Epithelial cell of esophagus (primary cell): ENCODE results near the gene PRDM15.

Experiments
- DNase-seq: peaks from one replicate; pipeline ENCODE4 v3.0.0; 2010; ENCODE audit warnings: low read depth
- H3K4me3 ChIP-seq: 2 replicates; pipeline ENCODE4 v1.5.1; 2011; ENCODE audit warnings: mild to moderate bottlenecking, low read length, control low read depth
- TF ChIP-seq, protein P1 (sequence below): IDR thresholded peaks from 2 replicates; pipeline ENCODE4 v1.5.1; 2011; ENCODE audit warnings: low read depth, mild to moderate bottlenecking, low read length, control low read depth, inconsistent platforms; ENCODE audit not compliant: insufficient read depth; ENCODE audit errors: missing control alignments

Gene PRDM15

DNA sequence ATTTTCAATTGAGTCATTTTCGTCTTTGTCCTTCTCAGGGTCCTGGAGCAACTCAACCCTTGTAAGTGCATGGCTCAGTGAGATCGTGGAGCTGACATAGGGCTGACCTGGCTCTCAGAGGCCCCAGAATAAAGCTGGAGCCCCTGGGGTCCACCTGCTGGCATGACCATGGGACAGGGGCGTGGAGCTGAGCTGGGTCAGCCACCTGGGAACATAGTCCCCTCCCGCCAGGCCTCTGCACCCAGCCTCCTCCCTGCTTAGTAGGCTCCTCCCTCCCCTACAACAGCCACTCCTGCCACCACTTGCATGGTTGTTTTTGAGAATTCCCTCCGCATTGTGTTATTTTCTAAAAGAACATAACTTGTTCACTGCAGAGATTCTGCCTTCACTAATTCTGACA is 109.2 kb downstream of the PRDM15 start:
- TF ChIP-seq, protein P1, sequence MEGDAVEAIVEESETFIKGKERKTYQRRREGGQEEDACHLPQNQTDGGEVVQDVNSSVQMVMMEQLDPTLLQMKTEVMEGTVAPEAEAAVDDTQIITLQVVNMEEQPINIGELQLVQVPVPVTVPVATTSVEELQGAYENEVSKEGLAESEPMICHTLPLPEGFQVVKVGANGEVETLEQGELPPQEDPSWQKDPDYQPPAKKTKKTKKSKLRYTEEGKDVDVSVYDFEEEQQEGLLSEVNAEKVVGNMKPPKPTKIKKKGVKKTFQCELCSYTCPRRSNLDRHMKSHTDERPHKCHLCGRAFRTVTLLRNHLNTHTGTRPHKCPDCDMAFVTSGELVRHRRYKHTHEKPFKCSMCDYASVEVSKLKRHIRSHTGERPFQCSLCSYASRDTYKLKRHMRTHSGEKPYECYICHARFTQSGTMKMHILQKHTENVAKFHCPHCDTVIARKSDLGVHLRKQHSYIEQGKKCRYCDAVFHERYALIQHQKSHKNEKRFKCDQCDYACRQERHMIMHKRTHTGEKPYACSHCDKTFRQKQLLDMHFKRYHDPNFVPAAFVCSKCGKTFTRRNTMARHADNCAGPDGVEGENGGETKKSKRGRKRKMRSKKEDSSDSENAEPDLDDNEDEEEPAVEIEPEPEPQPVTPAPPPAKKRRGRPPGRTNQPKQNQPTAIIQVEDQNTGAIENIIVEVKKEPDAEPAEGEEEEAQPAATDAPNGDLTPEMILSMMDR, result no peak
- no peak overlapping the region for H3K4me3 ChIP-seq
- no peak for DNase-seq

DNA sequence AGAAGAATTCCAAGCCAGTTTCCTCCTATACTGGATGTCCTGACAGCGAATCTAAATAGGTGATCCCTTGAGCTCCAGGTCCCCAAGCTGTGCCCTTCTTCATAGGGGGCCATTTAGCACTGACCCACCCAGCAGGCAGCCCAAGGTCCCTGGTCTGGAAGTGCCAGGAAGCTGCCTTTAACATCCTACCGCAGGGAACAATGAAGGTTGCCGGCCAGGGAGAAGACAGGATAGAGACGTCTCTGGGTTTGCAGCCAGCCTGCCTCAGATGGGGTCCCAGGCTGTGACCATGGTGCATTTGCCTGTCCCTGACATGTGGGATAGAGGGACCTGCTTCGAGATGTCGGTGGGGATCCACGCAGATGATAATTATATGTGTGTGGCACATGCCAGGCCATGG is 109.6 kb downstream of the PRDM15 start:
- H3K4me3 ChIP-seq, result no peak overlapping the region
- TF ChIP-seq, protein P1, result no peak
- no peak for DNase-seq

DNA sequence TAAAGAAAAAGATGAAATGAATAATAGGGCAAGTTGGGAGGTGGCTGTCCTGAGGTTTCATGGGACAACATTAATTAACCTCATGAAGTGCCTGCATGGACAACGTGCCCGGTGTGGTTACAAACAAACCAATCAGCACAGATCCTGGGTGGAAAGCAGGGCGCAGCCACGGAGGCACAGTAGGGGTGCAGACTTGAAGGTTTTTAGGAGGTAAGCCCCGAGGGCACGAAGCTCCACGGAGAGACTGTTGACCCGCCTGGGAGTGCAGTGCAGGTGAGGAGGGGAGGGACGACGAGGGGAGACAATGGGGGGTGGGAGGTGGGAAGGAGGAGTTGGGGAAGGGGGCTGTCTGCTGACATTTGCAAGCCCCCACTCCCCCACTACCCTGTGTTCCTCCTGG is 110.0 kb downstream of the PRDM15 start:
- H3K4me3 ChIP-seq, result no peak overlapping the region
- no peak for DNase-seq
- TF ChIP-seq, protein P1, result no peak

DNA sequence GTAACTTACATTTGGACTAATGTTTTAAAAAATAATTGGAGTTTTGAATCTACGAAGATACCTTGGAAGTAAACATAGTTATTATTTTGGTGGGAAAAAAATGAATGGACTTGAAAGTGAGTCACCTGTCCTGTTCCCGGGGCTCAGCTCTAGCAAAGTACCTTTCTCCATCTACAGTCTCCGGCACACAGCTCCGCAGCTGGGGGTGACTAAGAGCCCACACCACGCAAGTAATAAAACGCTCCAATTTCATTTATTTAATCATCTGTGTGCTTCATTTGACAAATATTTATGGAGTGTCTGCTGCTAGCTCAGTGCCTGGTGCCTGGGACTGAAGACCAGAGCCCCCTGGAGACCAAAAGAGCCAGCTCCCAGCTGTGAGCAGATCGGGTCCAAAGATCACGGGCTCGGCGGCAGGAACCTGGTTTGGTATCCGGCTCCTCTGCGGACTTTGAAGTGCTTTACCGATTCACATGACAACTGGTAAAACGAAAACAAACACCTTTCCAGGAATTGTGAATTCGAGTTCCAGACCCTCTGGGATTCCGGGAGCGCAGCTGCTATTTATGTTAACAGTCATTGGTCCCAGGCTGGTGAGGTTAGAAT is 110.6 kb downstream of the PRDM15 start:
- H3K4me3 ChIP-seq, result peak overlapping the region; percentile 89
- peak; percentile 88 for DNase-seq
- TF ChIP-seq, protein P1, result peak; percentile 36

DNA sequence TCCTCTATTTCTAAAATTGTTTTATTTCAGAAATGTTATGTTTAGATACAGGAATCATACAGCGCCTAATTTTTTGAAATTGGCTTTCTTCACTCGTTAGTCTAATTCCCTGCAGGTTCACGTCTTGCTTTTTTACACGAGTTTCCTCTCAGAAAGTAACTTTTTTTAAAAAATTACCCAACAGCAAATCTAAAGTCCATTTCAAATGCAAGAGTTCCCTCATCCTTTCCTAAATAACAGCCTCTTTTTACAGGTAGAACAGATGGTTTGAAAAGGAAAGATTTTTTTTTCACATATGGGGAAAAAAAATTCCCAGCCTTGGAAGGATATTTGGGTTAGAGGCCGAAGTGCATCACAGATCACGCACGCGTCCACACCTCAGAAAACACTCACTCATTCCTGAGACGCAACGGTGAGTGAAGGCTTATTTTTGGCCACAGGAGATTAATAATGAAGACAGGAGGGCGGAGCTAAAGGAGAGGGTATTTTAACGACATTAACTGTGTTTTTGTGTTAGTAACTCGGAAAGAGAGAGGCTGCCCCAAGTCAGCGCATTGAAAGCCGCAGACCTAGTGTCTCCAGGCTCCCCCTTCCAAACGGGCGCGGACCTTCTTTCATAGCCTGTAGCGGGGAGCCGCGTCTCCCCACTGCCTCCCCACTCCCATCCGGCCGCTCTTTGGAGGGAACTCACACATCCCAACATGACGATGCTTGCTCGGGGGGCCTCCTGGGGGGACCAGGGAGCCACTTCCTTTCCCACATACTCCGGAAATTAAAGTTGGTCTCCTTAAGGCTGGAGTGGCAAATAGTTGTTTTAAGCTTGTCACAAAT is 111.3 kb downstream of the PRDM15 start:
- H3K4me3 ChIP-seq, result peak overlapping the region; percentile 89
- peak; percentile 46 for DNase-seq

DNA sequence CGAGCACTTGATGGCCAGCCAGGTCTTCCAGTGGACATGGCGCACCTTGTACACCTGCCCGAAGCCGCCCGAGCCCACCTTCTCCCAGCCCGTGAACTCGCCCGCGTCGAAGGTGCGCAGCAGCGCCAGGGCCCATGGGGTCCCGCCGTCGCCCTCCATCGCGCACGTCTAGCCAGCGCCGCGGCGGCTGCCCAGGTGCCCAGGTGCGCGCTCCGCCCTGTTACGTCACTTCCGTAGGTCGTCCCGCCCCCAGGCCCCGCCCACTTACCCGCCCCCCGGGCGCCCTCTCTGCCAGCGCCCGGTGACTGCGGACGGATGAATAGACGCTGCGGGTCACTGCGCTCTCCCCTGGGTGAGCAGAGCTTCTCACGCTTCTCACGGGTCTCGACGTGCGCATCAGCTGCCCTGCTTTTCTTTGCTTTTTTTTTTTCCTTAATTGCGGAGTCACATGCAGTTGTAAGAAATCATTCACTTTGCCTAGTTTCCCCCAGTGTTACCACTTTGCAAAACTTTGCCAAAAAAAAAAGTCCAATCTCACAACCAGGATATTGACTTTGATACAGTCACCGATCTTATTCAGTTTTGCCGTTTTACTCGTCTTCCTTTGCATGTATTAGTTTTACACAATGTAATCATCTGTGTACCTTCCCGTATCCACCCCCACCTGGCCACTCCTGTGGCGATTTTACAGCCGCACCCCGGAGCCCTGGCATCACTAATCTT is 112.1 kb downstream of the PRDM15 start, which contains the start of gene RIPK4:
RIPK4 (minus strand) TSS at position 170 of the 723 bp plus-strand sequence; CDS start at position 159, 11 bp downstream.
- peak; percentile 95 for DNase-seq
- TF ChIP-seq, protein P1, result no peak
- peak within 1 kb of the TSS; percentile 89 for H3K4me3 ChIP-seq

More for the DNA sequence above, 111.3 kb downstream of the PRDM15 start:
- TF ChIP-seq, protein P1, result no peak
